H1 (cell line): Measurements from ENCODE around the gene TBC1D9. TPM values are rescaled to one million over a fixed set of nuclear protein-coding genes. Genes with fewer than 3 reads are reported as not detected.

Experiments
- CTCF ChIA-PET: fragments of 300-600 bp; sonication (Branson Sonifier 250); formaldehyde crosslinking; loops from one replicate; lab custom pipeline; 2021; ENCODE audit not compliant: partially characterized antibody; lab: Charles Lee
- POLR2A ChIA-PET: fragments of 300-600 bp; sonication (Branson Sonifier 250); formaldehyde crosslinking; loops from one replicate; lab custom pipeline; 2021; ENCODE audit warnings: inconsistent platforms; ENCODE audit not compliant: partially characterized antibody; lab: Charles Lee
- DNase-seq, 2 experiments: peaks; one replicate each; pipeline versions ENCODE4 v3.0.0 to v3.0.0-alpha.2; 2010 to 2022; ENCODE audit warnings: low spot score in 2 of 2, low read depth in 1 of 2, mixed read lengths in 1 of 2
- FAIRE-seq: peaks from 2 replicates; lab custom pipeline; 2011; peaks lifted over from hg19 to GRCh38; lab: Jason Lieb, UNC
- H2AFZ ChIP-seq: 2 replicates; pipeline ENCODE4 v1.8.1; 2012; ENCODE audit warnings: low read length, inconsistent platforms
- H2AK5ac ChIP-seq: 2 replicates; pipeline ENCODE4 v1.6.1; 2013; ENCODE audit warnings: low read depth, low read length
- H2BK120ac ChIP-seq: replicated peaks from 2 replicates; pipeline ENCODE3; 2013; ENCODE audit warnings: low read depth, low read length, inconsistent platforms
- H2BK12ac ChIP-seq: 2 replicates; pipeline ENCODE4 v1.6.1; 2013; ENCODE audit warnings: low read depth, low read length
- H2BK15ac ChIP-seq: 2 replicates; pipeline ENCODE4 v1.6.1; 2013; ENCODE audit warnings: low read length
- H2BK20ac ChIP-seq: 2 replicates; pipeline ENCODE4 v1.6.1; 2013; ENCODE audit warnings: low read length
- H2BK5ac ChIP-seq: 2 replicates; pipeline ENCODE4 v1.6.1; 2013; ENCODE audit warnings: low read depth, low read length
- H3K14ac ChIP-seq: 2 replicates; pipeline ENCODE4 v1.6.1; 2013; ENCODE audit warnings: inconsistent platforms; ENCODE audit not compliant: insufficient read length
- H3K18ac ChIP-seq: 2 replicates; pipeline ENCODE4 v1.6.1; 2013; ENCODE audit warnings: low read length; ENCODE audit errors: extremely low read depth
- H3K23ac ChIP-seq: 2 replicates; pipeline ENCODE4 v1.6.1; 2013; ENCODE audit warnings: inconsistent platforms; ENCODE audit not compliant: insufficient read length
- H3K23me2 ChIP-seq: 2 replicates; pipeline ENCODE4 v1.6.1; 2013; ENCODE audit warnings: low read depth, low read length
- H3K27ac ChIP-seq: 2 replicates; pipeline ENCODE4 v1.6.1; 2011; ENCODE audit warnings: low read depth, low read length, inconsistent platforms
- H3K27me3 ChIP-seq, 4 experiments: replicated peaks in 1 of 4; 1 replicate in 1 of 4; 2 replicates in 3 of 4; pipeline versions ENCODE4 v1.6.1 to v1.8.1; 2011 to 2013; ENCODE audit warnings: low read length in 3 of 4, mild to moderate bottlenecking in 3 of 4, inconsistent platforms in 2 of 4, mixed read lengths in 2 of 4, moderate library complexity in 1 of 4; ENCODE audit not compliant: control insufficient read depth in 3 of 4, insufficient read depth in 3 of 4; ENCODE audit errors: extremely low read depth in 1 of 4
- H3K36me3 ChIP-seq, 4 experiments: 2 replicates each; pipeline versions ENCODE4 v1.6.1 to v1.8.1; 2011 to 2013; ENCODE audit warnings: mild to moderate bottlenecking in 4 of 4, low read length in 3 of 4, moderate library complexity in 2 of 4, control low read depth in 1 of 4, inconsistent platforms in 1 of 4; ENCODE audit not compliant: insufficient read depth in 4 of 4, control insufficient read depth in 2 of 4
- H3K4ac ChIP-seq: replicated peaks from 2 replicates; pipeline ENCODE3; 2013; ENCODE audit warnings: low read length, low read depth, mixed read lengths, inconsistent platforms; ENCODE audit not compliant: insufficient read length
- H3K4me1 ChIP-seq, 4 experiments: replicated peaks in 1 of 4; 1 replicate in 1 of 4; 2 replicates in 3 of 4; pipeline versions ENCODE4 v1.6.1 to v1.8.1; 2011 to 2013; ENCODE audit warnings: low read length in 3 of 4, inconsistent platforms in 2 of 4, mixed read lengths in 1 of 4; ENCODE audit not compliant: insufficient read depth in 4 of 4, control insufficient read depth in 3 of 4
- H3K4me2 ChIP-seq, 2 experiments: 2 replicates each; pipeline versions ENCODE4 v1.6.1 to v1.8.1; 2011 to 2013; ENCODE audit warnings: low read depth in 2 of 2, low read length in 2 of 2, control low read depth in 1 of 2, inconsistent platforms in 1 of 2, mild to moderate bottlenecking in 1 of 2; ENCODE audit not compliant: insufficient read depth in 1 of 2
- H3K4me3 ChIP-seq, 4 experiments: fragments of 200-600, 300-600 bp in 1 of 4; sonication (generic), shearing (Covaris generic), sonication (Bioruptor Twin) in 1 of 4; 2 replicates each; pipeline versions ENCODE4 v1.5.1 to v1.8.1; 2011 to 2016; ENCODE audit warnings: low read length in 4 of 4, low read depth in 3 of 4, control low read depth in 2 of 4, inconsistent platforms in 2 of 4, mild to moderate bottlenecking in 2 of 4, mixed read lengths in 1 of 4, moderate library complexity in 1 of 4; ENCODE audit not compliant: insufficient read depth in 2 of 4; ENCODE audit errors: extremely low read depth in 1 of 4
- H3K56ac ChIP-seq: replicated peaks from 2 replicates; pipeline ENCODE3; 2013; ENCODE audit warnings: low read depth, mild to moderate bottlenecking, mixed read lengths, low read length, inconsistent platforms; ENCODE audit not compliant: insufficient read length
- H3K79me1 ChIP-seq: 2 replicates; pipeline ENCODE4 v1.6.1; 2013; ENCODE audit warnings: low read depth, low read length, control low read depth
- H3K79me2 ChIP-seq, 2 experiments: 2 replicates each; pipeline versions ENCODE4 v1.6.1 to v1.8.1; 2012 to 2013; ENCODE audit warnings: low read length in 2 of 2, mild to moderate bottlenecking in 2 of 2, inconsistent platforms in 1 of 2; ENCODE audit not compliant: insufficient read depth in 2 of 2, control insufficient read depth in 1 of 2
- H3K9ac ChIP-seq, 4 experiments: replicated peaks in 1 of 4; 1 replicate in 1 of 4; 2 replicates in 3 of 4; pipeline versions ENCODE4 v1.6.1 to v1.8.1; 2011 to 2013; ENCODE audit warnings: low read depth in 3 of 4, low read length in 3 of 4, control low read depth in 2 of 4, mild to moderate bottlenecking in 2 of 4, moderate library complexity in 2 of 4, inconsistent platforms in 1 of 4; ENCODE audit errors: extremely low read depth in 1 of 4
- H3K9me3 ChIP-seq, 2 experiments: 2 replicates each; pipeline versions ENCODE4 v1.6.1 to v1.8.1; 2012 to 2013; ENCODE audit warnings: mild to moderate bottlenecking in 2 of 2, moderate library complexity in 2 of 2, control low read depth in 1 of 2, inconsistent platforms in 1 of 2, low read depth in 1 of 2, low read length in 1 of 2, mixed read lengths in 1 of 2; ENCODE audit not compliant: insufficient read depth in 2 of 2
- H4K20me1 ChIP-seq, 2 experiments: replicated peaks in 1 of 2; 2 replicates each; pipeline versions ENCODE3 to v1.8.1; 2011 to 2013; ENCODE audit warnings: inconsistent platforms in 2 of 2, low read length in 2 of 2, mild to moderate bottlenecking in 1 of 2; ENCODE audit not compliant: insufficient read depth in 2 of 2, control insufficient read depth in 1 of 2
- H4K5ac ChIP-seq: 2 replicates; pipeline ENCODE4 v1.6.1; 2013; ENCODE audit warnings: low read length, low read depth, mixed read lengths, inconsistent platforms; ENCODE audit not compliant: insufficient read length
- H4K8ac ChIP-seq: 2 replicates; pipeline ENCODE4 v1.8.0; 2013; ENCODE audit warnings: mild to moderate bottlenecking, moderate library complexity, low read length, inconsistent platforms; ENCODE audit not compliant: insufficient read depth; ENCODE audit errors: extremely low read depth
- H4K91ac ChIP-seq: replicated peaks from 2 replicates; pipeline ENCODE3; 2013; ENCODE audit warnings: low read length, mixed read lengths, inconsistent platforms; ENCODE audit not compliant: insufficient read length
- BRCA1 ChIP-seq: IDR thresholded peaks from 2 replicates; pipeline ENCODE4 v1.6.1; 2012; ENCODE audit warnings: low read depth, low read length, improper control_type of control experiment
- CBX8 ChIP-seq: fragments of 300-800, 300-1000 bp; sonication (generic); IDR thresholded peaks from 2 replicates; pipeline ENCODE4 v1.7.1; 2016; ENCODE audit warnings: low read depth, low read length, borderline replicate concordance
- CEBPB ChIP-seq: IDR thresholded peaks from 2 replicates; pipeline ENCODE4 v1.6.1; 2012; ENCODE audit warnings: low read depth, low read length
- HDAC6 ChIP-seq: IDR thresholded peaks from one replicate; pipeline ENCODE4 v1.7.1; 2012; ENCODE audit warnings: low read depth, mild to moderate bottlenecking, inconsistent platforms, low read length, moderate library complexity
- KDM1A ChIP-seq: fragments of 200-600, 300-600 bp; sonication (generic); IDR thresholded peaks from 2 replicates; pipeline ENCODE4 v1.7.1; 2016; ENCODE audit warnings: mild to moderate bottlenecking, low read length, borderline replicate concordance
- RFX5 ChIP-seq: IDR thresholded peaks from 2 replicates; pipeline ENCODE4 v1.6.1; 2011; ENCODE audit warnings: low read depth, low read length, improper control_type of control experiment, borderline replicate concordance
- SIRT6 ChIP-seq: IDR thresholded peaks from one replicate; pipeline ENCODE4 v1.7.1; 2012; ENCODE audit warnings: low read length, inconsistent platforms
- SRF ChIP-seq: IDR thresholded peaks from 2 replicates; pipeline ENCODE4 v1.6.1; 2011; ENCODE audit warnings: mild to moderate bottlenecking, low read depth, low read length, moderate library complexity
- TAF1 ChIP-seq: IDR thresholded peaks from 2 replicates; pipeline ENCODE4 v1.6.1; 2011; ENCODE audit warnings: mild to moderate bottlenecking, low read depth, low read length
- TBP ChIP-seq: IDR thresholded peaks from 2 replicates; pipeline ENCODE4 v1.6.1; 2011; ENCODE audit warnings: low read depth, low read length, improper control_type of control experiment
- WGBS, 2 experiments: shearing (Covaris generic) in 1 of 2; methylation state at CpG; one replicate each; pipeline versions ENCODE4 v1.1.6 to v1.1.7; 2013 to 2015; ENCODE audit warnings: low lambda C conversion rate in 2 of 2, mixed read lengths in 2 of 2, inconsistent platforms in 1 of 2, low coverage in 1 of 2, missing lambda C conversion rate in 1 of 2; ENCODE audit not compliant: insufficient replicate concordance in 2 of 2, insufficient coverage in 1 of 2, insufficient read length in 1 of 2; ENCODE audit errors: extremely low coverage in 1 of 2, missing lambda C conversion rate in 1 of 2; 5-methylcytosine and 5-hydroxymethylcytosine counted together
- polyA plus RNA-seq, 7 experiments: library from polyadenylated mRNA; depleted of rRNA in 3 of 7; stranded (reverse) in 5 of 7; unstranded in 2 of 7; fragments of >200 nt in 5 of 7; fragments of 200-250 nt in 2 of 7; gene quantifications; 1 replicate in 5 of 7; 2 replicates in 1 of 7; 4 replicates in 1 of 7; pipeline versions ENCODE4 v1.2.1 to v1.2.3, GENCODE V29; 2011 to 2013; ENCODE audit warnings: missing spikeins in 2 of 7, mixed read lengths in 2 of 7
- total RNA-seq: library from RNA; stranded (reverse); fragmentation: NEBNext Ultra II Directional; extraction: Animal tissue kit (Norgen Biotek cat#: 25700); gene quantifications from 2 replicates; pipeline ENCODE4 v1.2.1, GENCODE V29; 2021
- TF ChIP-seq, protein P1 (sequence below): IDR thresholded peaks from 2 replicates; pipeline ENCODE4 v1.6.1; 2012; ENCODE audit warnings: low read length, inconsistent platforms

TBC1D9 gene
- total and polyA plus RNA-seq, 2 of the 8 experiments (the other 6 are each of a cell fraction or from before 2014, with no cell fraction given) = 0.94 to 1.0 TPM

DNA sequence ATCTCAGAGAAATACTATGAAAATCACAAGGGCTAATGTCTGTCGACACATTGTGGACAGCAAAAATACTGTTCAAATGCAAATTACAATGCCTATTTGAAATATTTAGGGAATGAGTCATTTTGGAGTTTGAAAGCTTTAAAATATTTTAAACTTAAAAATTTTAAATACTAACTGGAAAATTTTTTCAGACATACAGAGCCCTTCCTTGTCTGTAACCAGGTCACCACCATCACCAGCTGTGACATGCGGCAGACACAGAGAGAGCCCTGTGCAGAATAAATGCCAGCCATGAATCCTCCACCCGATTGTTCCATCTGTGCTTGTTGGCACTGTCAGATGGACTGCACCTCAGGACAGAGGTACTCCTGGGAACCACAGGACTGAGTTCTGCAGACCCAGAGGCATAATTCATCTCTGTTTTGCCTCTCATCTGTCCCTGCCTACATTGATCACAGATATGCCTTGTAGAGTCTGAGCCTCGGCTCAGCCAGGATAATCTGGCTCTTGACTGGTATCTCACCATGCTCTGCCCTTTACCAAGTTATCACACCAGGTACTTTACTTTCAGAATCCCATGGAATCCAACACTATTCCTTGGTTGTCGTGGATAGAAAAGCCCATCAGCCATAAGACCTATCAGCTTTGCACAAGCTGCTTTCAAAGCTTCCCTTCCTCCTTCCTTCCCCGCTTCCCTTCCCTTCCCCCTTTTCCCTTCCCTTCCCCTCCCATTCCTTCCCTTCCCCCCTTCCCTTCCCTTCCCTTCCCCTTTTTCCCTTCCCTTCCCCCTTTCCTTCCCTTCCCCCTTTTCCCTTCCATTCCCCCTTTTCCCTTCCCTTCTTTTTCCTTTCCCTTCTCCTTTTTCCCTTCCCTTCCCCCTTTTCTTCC is 67.2 kb downstream of the TBC1D9 start:
- H3K14ac ChIP-seq = no peak overlapping the region
- no peak overlapping the region for H2AFZ ChIP-seq
- no peak overlapping the region for H2BK20ac ChIP-seq
- H4K8ac ChIP-seq = no peak overlapping the region
- H3K56ac ChIP-seq = no peak overlapping the region
- no peak overlapping the region for H3K18ac ChIP-seq
- ChIA-PET CTCF (no interaction called here), POLR2A (interaction anchor here (0.7 kb wide), 1 partner anchor 298 kb away, joined by 3 read pairs; no protein-coding TSS in a partner anchor)
- no peak overlapping the region for H3K4me3 ChIP-seq
- H3K4ac ChIP-seq = no peak overlapping the region
- no peak overlapping the region for H2BK5ac ChIP-seq
- H3K4me1 ChIP-seq = 0 out of 7 replicates have a peak, but pooled peaks cover 0 to 2% (median 0%) of the 10 kb centered on the region in 4 experiments
- no peak overlapping the region for H2AK5ac ChIP-seq
- no peaks in the 10 kb centered on the region for H3K36me3 ChIP-seq
- DNase-seq (no peak), FAIRE-seq (no peak)
- no peak overlapping the region for H3K27ac ChIP-seq
- no peaks in the 10 kb centered on the region for H4K20me1 ChIP-seq
- H2BK15ac ChIP-seq = no peak overlapping the region
- H3K79me2 ChIP-seq = no peaks in the 10 kb centered on the region
- H3K9ac ChIP-seq = no peak overlapping the region
- H3K9me3 ChIP-seq = no peaks in the 10 kb centered on the region
- peaks cover 7 to 30% (median 17%) of the 10 kb centered on the region in 4 experiments; a peak in 6 of 7 replicates for H3K27me3 ChIP-seq
- H4K5ac ChIP-seq = no peak overlapping the region
- H3K79me1 ChIP-seq = no peaks in the 10 kb centered on the region
- H2BK12ac ChIP-seq = no peak overlapping the region
- no peak overlapping the region for H4K91ac ChIP-seq
- H3K23me2 ChIP-seq = no peaks in the 10 kb centered on the region
- no peak overlapping the region for H3K23ac ChIP-seq
- H2BK120ac ChIP-seq = no peak overlapping the region
- no peak overlapping the region for H3K4me2 ChIP-seq
- 84% methylated on average over 5 of the region's 6 CpGs; no CpG with 5 or more reads in 1 of the 2 experiments for WGBS, 2 experiments
- TF ChIP-seq CEBPB (no peak), HDAC6 (no peak), CBX8 (no peak), TAF1 (no peak), BRCA1 (no peak), SRF (no peak), TBP (no peak), SIRT6 (no peak), KDM1A (no peak), RFX5 (no peak)
- TF ChIP-seq, protein P1, sequence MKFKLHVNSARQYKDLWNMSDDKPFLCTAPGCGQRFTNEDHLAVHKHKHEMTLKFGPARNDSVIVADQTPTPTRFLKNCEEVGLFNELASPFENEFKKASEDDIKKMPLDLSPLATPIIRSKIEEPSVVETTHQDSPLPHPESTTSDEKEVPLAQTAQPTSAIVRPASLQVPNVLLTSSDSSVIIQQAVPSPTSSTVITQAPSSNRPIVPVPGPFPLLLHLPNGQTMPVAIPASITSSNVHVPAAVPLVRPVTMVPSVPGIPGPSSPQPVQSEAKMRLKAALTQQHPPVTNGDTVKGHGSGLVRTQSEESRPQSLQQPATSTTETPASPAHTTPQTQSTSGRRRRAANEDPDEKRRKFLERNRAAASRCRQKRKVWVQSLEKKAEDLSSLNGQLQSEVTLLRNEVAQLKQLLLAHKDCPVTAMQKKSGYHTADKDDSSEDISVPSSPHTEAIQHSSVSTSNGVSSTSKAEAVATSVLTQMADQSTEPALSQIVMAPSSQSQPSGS = no peak
